DND-41 (cell line): ENCODE measurements around the gene EXTL2.
"Not testable (repeated sequence)": the region's sequence is repeated elsewhere in the genome, so short reads cannot be mapped to it uniquely, and the experiment has no call there.

Experiments used
- ATAC-seq: fragments of 200-7000 bp; cut with Tn5 transposase; 3 replicates; pipeline ENCODE4 v1.9.1; 2021; ENCODE audit warnings: low read depth; ENCODE audit not compliant: insufficient read depth
- DNase-seq: peaks from one replicate; pipeline ENCODE4 v3.0.0-alpha.2; 2020
- H2AFZ ChIP-seq: 2 replicates; pipeline ENCODE4 v1.6.0; 2012; ENCODE audit warnings: low read depth, low read length
- H3K27ac ChIP-seq: 2 replicates; pipeline ENCODE4 v1.5.1; 2012; ENCODE audit warnings: low read length, inconsistent platforms
- H3K27me3 ChIP-seq: fragments of 200-600 bp; sonication (generic); 2 replicates; pipeline ENCODE4 v1.6.0; 2012; ENCODE audit warnings: low read length, mild to moderate bottlenecking, inconsistent platforms; ENCODE audit not compliant: insufficient read depth, poor library complexity
- H3K36me3 ChIP-seq: 2 replicates; pipeline ENCODE4 v1.5.1; 2012; ENCODE audit warnings: low read length, inconsistent platforms; ENCODE audit not compliant: insufficient read depth
- H3K4me1 ChIP-seq: 2 replicates; pipeline ENCODE4 v1.5.1; 2012; ENCODE audit warnings: mild to moderate bottlenecking, low read length; ENCODE audit not compliant: insufficient read depth
- H3K4me2 ChIP-seq: 2 replicates; pipeline ENCODE4 v1.6.0; 2012; ENCODE audit warnings: mild to moderate bottlenecking, moderate library complexity, low read length, inconsistent platforms; ENCODE audit not compliant: insufficient read depth
- H3K4me3 ChIP-seq, 2 experiments: fragments of 200-600 bp in 1 of 2; shearing (Covaris generic) in 1 of 2; 2 replicates each; pipeline ENCODE4 v1.5.1; 2012 to 2016; ENCODE audit warnings: inconsistent platforms in 2 of 2, low read length in 2 of 2, mild to moderate bottlenecking in 2 of 2, low read depth in 1 of 2, moderate library complexity in 1 of 2
- H3K79me2 ChIP-seq: 2 replicates; pipeline ENCODE4 v1.6.0; 2012; ENCODE audit warnings: low read length, inconsistent platforms; ENCODE audit not compliant: insufficient read depth
- H3K9ac ChIP-seq: 2 replicates; pipeline ENCODE4 v1.6.0; 2012; ENCODE audit warnings: low read depth, mild to moderate bottlenecking, inconsistent platforms, low read length, moderate library complexity
- H3K9me3 ChIP-seq: 2 replicates; pipeline ENCODE4 v1.5.1; 2012; ENCODE audit warnings: low read length, moderate library complexity, mild to moderate bottlenecking, inconsistent platforms; ENCODE audit not compliant: insufficient read depth, severe bottlenecking
- H4K20me1 ChIP-seq: 2 replicates; pipeline ENCODE4 v1.6.0; 2012; ENCODE audit warnings: low read length; ENCODE audit not compliant: insufficient read depth
- EZH2 ChIP-seq: IDR thresholded peaks from 3 replicates; pipeline ENCODE4 v1.6.1; 2012; ENCODE audit warnings: borderline replicate concordance, low read depth, mild to moderate bottlenecking, moderate library complexity, low read length, inconsistent platforms; ENCODE audit not compliant: severe bottlenecking
- TF ChIP-seq, protein P1 (sequence below): IDR thresholded peaks from 2 replicates; pipeline ENCODE4 v1.5.1; 2012; ENCODE audit warnings: borderline replicate concordance, low read length, moderate library complexity, mild to moderate bottlenecking; ENCODE audit not compliant: poor library complexity, severe bottlenecking; ENCODE audit errors: extremely low read depth

The EXTL2 gene

GRCh38 chr1:100835866-100836842 is 58.5 kb downstream of the EXTL2 start:
- Histone ChIP-seq H3K27me3 (no peaks in the 10 kb centered on the region), H3K4me1 (no peaks in the 10 kb centered on the region), H3K36me3 (no peaks in the 10 kb centered on the region), H3K9ac (no peak overlapping the region), H3K9me3 (no peaks in the 10 kb centered on the region), H2AFZ (no peak overlapping the region), H3K4me2 (no peak overlapping the region), H3K79me2 (no peaks in the 10 kb centered on the region), H3K27ac (no peak overlapping the region), H4K20me1 (no peaks in the 10 kb centered on the region), H3K4me3 (no peak overlapping the region)
- DNase-seq: no peak
- ATAC-seq: no peak
- TF ChIP-seq, protein P1, sequence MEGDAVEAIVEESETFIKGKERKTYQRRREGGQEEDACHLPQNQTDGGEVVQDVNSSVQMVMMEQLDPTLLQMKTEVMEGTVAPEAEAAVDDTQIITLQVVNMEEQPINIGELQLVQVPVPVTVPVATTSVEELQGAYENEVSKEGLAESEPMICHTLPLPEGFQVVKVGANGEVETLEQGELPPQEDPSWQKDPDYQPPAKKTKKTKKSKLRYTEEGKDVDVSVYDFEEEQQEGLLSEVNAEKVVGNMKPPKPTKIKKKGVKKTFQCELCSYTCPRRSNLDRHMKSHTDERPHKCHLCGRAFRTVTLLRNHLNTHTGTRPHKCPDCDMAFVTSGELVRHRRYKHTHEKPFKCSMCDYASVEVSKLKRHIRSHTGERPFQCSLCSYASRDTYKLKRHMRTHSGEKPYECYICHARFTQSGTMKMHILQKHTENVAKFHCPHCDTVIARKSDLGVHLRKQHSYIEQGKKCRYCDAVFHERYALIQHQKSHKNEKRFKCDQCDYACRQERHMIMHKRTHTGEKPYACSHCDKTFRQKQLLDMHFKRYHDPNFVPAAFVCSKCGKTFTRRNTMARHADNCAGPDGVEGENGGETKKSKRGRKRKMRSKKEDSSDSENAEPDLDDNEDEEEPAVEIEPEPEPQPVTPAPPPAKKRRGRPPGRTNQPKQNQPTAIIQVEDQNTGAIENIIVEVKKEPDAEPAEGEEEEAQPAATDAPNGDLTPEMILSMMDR: no peak
- no peak for TF ChIP-seq EZH2

GRCh38 chr1:100834777-100835660 is 59.6 kb downstream of the EXTL2 start:
- H4K20me1 ChIP-seq: no peaks in the 10 kb centered on the region
- no peak overlapping the region for H3K9ac ChIP-seq
- H3K36me3 ChIP-seq: no peaks in the 10 kb centered on the region
- no peaks in the 10 kb centered on the region for H3K27me3 ChIP-seq
- H3K9me3 ChIP-seq: no peaks in the 10 kb centered on the region
- H3K4me2 ChIP-seq: no peak overlapping the region
- TF ChIP-seq, protein P1: peak; percentile 63
- no peak for TF ChIP-seq EZH2
- H3K79me2 ChIP-seq: no peaks in the 10 kb centered on the region
- no peak overlapping the region for H3K4me3 ChIP-seq
- H2AFZ ChIP-seq: 0 out of 2 replicates have a peak overlapping the region, but pooled peaks have one; percentile 19
- ATAC-seq (0 out of 3 replicates have a peak, but pooled peaks have one; percentile 52), DNase-seq (peak; percentile 12)
- H3K27ac ChIP-seq: no peak overlapping the region
- no peaks in the 10 kb centered on the region for H3K4me1 ChIP-seq

DNA sequence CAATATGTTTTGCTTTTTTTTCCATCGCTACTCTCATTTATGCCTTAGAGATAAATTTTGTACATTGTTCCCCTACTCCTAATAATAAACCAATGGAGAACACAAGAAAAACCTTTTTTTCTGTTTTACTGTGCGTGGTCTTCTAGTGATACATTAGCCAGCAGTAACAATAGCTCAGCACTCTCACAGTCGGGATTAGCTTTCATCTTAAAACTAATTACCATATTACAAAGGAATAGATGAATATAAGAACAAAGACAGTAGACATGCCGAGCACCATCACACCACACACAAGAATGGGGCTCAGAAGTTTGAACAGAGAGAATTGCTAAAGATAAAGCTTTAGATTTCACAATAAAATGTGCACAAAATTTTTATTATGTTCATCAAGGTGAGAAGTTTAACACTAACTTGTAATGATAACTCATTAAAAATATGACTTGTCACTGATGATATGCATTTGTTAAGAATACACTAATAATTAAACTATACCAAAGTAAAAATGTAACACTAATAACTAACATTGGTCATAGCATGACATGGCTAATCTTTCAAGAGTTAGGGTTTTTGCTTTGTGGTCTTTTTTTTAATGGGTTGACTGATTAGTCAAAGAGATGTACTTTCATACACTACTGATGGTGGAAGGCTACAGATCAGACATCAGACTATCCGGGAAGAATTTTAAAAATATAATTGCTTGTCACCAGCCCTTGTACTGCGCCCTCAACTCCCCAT is 61.8 kb downstream of the EXTL2 start:
- Histone ChIP-seq H3K4me3 (no peak overlapping the region), H3K9me3 (no peaks in the 10 kb centered on the region), H3K4me2 (no peak overlapping the region), H3K27me3 (no peaks in the 10 kb centered on the region), H4K20me1 (no peaks in the 10 kb centered on the region), H3K36me3 (no peaks in the 10 kb centered on the region), H3K79me2 (no peaks in the 10 kb centered on the region), H3K9ac (no peak overlapping the region), H2AFZ (no peak overlapping the region), H3K4me1 (no peaks in the 10 kb centered on the region), H3K27ac (no peak overlapping the region)
- DNase-seq (no peak), ATAC-seq (no peak)
- TF ChIP-seq, protein P1: no peak
- no peak for TF ChIP-seq EZH2

- H3K27me3 ChIP-seq, H3K79me2 ChIP-seq, H4K20me1 ChIP-seq, H3K4me2 ChIP-seq, H3K27ac ChIP-seq, DNase-seq, H3K4me3 ChIP-seq, ATAC-seq, H3K9ac ChIP-seq, H3K9me3 ChIP-seq, H3K36me3 ChIP-seq, H2AFZ ChIP-seq, H3K4me1 ChIP-seq: not testable (repeated sequence)
Measured at GRCh38 chr1:100825666-100826065, 69.0 kb downstream of the EXTL2 start.
